ENCODE measurements around the gene RFLNA. TPM values are rescaled to one million over a fixed set of nuclear protein-coding genes. Genes with fewer than 3 reads are reported as not detected.

The RFLNA gene
- total RNA-seq, 1 experiment from 2014 or later: 10.6 TPM

DNA sequence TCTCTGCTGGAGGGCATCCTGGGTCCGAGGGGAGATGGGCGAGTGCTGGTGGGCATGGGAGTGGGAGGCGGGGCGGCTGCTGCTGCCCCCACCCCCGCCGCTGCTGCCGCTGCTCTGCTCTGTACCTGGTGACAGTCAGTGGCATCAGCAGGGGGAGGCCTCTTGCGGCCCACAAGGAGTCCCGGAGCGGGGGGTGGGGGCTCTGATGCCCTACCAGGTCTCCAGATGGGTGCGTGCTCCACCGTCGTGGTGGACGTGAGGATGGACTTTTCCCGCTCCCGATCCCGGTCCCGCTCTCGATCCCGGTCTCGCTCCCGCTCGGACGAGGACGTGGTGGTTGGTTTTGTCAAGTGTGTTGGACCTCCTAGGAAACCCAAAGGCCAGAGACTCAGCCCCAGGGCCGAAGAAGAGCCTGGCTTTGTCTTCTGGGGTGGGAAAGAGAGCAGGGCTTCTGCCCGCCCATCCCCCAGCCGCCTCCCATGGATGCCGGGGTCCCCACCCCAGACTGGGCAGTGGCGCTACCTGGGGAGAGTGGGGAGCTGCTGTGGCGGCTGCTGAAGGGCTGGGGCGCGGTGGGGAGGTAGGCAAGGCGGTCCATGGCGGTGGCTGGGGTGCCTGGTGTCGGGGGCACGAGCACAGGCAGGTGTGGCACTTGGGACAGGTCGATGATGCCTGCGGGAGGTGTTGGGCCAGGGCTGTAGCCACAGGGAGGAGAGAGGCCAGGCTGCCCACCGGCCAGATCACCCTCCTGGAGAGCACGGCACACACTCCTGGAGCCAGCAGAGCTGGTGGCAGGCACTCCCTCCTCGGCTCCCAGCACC is 45.4 kb downstream of the RFLNA start:
- Histone ChIP-seq H3K27ac (ENCODE audit: insufficient read length, low read depth, low read length) (no peak overlapping the region), H2BK12ac (ENCODE audit: insufficient read length, low read depth, low read length) (no peak overlapping the region), H2BK5ac (ENCODE audit: insufficient read length, low read length) (no peak overlapping the region), H3K23ac (ENCODE audit: insufficient read length, low read depth, low read length) (no peak overlapping the region), H3K79me1 (ENCODE audit: insufficient read depth, low read depth, low read length, poor library complexity, severe bottlenecking) (no peaks in the 10 kb centered on the region), H4K91ac (ENCODE audit: insufficient read length, low read depth, low read length) (no peak overlapping the region), H3K79me2 (ENCODE audit: insufficient read depth, low read length) (no peaks in the 10 kb centered on the region), H3K4ac (ENCODE audit: low read depth, low read length) (no peak overlapping the region), H3T11ph (ENCODE audit: low read length) (no peak overlapping the region), H2BK20ac (ENCODE audit: low read depth, low read length, poor library complexity, severe bottlenecking) (no peak overlapping the region), H3K23me2 (ENCODE audit: insufficient read length, low read depth, low read length, poor library complexity, severe bottlenecking) (no peaks in the 10 kb centered on the region), H3K18ac (ENCODE audit: insufficient read length, low read depth, low read length) (no peak overlapping the region), H3K9ac (ENCODE audit: extremely low read depth, insufficient read length, low read length) (no peak overlapping the region), H3K56ac (ENCODE audit: insufficient read length, low read depth, low read length) (no peak overlapping the region), H3K14ac (ENCODE audit: insufficient read depth, low read length) (no peak overlapping the region), H3K27me3 (ENCODE audit: insufficient read depth, low read length) (no peaks in the 10 kb centered on the region), H2AK5ac (ENCODE audit: insufficient read length, low read length) (no peak overlapping the region), H4K8ac (replicated peaks; ENCODE audit: insufficient read length, low read depth, low read length) (no peak overlapping the region), H3K4me1 (ENCODE audit: insufficient read depth, low read length) (no peaks in the 10 kb centered on the region), H2BK15ac (ENCODE audit: low read depth, low read length) (no peak overlapping the region), H3K4me2 (ENCODE audit: insufficient read depth, insufficient read length, low read length) (no peak overlapping the region), H4K5ac (ENCODE audit: insufficient read length, low read depth, low read length) (no peak overlapping the region), H2AFZ (ENCODE audit: low read length) (no peak overlapping the region), H3K9me3 (ENCODE audit: control insufficient read depth, low read depth, low read length) (no peaks in the 10 kb centered on the region), H4K20me1 (ENCODE audit: control insufficient read depth, insufficient read depth, insufficient read length) (no peaks in the 10 kb centered on the region), H2BK120ac (ENCODE audit: low read depth, low read length, poor library complexity, severe bottlenecking) (no peak overlapping the region)
- H3K27ac Mint-ChIP-seq: no peak overlapping the region
- H3K9me3 Mint-ChIP-seq: no peaks in the 10 kb centered on the region
- no peak for DNase-seq
- no peaks in the 10 kb centered on the region for H3K4me1 Mint-ChIP-seq
- no peak overlapping the region for H3K4me3 Mint-ChIP-seq
- no CpG with 5 or more reads among the region's 42 CpGs for WGBS (ENCODE audit: extremely low coverage, insufficient read length, low lambda C conversion rate)
- H3K36me3 Mint-ChIP-seq (ENCODE audit: insufficient read depth in 1 of 3, low read depth in 3 of 3): peaks cover 32 to 82% (median 72%) of the 10 kb centered on the region in 3 experiments; a peak in 6 of 7 replicates
- H3K27me3 Mint-ChIP-seq (ENCODE audit: low read depth): peaks cover 2% of the 10 kb centered on the region; the same call in 1 of the 2 replicates
- TF ChIP-seq, protein P1, sequence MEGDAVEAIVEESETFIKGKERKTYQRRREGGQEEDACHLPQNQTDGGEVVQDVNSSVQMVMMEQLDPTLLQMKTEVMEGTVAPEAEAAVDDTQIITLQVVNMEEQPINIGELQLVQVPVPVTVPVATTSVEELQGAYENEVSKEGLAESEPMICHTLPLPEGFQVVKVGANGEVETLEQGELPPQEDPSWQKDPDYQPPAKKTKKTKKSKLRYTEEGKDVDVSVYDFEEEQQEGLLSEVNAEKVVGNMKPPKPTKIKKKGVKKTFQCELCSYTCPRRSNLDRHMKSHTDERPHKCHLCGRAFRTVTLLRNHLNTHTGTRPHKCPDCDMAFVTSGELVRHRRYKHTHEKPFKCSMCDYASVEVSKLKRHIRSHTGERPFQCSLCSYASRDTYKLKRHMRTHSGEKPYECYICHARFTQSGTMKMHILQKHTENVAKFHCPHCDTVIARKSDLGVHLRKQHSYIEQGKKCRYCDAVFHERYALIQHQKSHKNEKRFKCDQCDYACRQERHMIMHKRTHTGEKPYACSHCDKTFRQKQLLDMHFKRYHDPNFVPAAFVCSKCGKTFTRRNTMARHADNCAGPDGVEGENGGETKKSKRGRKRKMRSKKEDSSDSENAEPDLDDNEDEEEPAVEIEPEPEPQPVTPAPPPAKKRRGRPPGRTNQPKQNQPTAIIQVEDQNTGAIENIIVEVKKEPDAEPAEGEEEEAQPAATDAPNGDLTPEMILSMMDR (conservative IDR thresholded peaks at IDR 0.05): no peak
